DMS53 treated with DMSO at 0.1 percent for 48 hours (cell line): Measurements from ENCODE around the gene C19orf81.
"Not testable (repeated sequence)": the region's sequence is repeated elsewhere in the genome, so short reads cannot be mapped to it uniquely, and the experiment has no call there.

Source experiments
- DNase-seq: peaks from one replicate; lab custom pipeline; 2025; ENCODE audit not compliant: unreplicated experiment; lab: John Stamatoyannopoulos, UW

C19orf81 gene

DNA sequence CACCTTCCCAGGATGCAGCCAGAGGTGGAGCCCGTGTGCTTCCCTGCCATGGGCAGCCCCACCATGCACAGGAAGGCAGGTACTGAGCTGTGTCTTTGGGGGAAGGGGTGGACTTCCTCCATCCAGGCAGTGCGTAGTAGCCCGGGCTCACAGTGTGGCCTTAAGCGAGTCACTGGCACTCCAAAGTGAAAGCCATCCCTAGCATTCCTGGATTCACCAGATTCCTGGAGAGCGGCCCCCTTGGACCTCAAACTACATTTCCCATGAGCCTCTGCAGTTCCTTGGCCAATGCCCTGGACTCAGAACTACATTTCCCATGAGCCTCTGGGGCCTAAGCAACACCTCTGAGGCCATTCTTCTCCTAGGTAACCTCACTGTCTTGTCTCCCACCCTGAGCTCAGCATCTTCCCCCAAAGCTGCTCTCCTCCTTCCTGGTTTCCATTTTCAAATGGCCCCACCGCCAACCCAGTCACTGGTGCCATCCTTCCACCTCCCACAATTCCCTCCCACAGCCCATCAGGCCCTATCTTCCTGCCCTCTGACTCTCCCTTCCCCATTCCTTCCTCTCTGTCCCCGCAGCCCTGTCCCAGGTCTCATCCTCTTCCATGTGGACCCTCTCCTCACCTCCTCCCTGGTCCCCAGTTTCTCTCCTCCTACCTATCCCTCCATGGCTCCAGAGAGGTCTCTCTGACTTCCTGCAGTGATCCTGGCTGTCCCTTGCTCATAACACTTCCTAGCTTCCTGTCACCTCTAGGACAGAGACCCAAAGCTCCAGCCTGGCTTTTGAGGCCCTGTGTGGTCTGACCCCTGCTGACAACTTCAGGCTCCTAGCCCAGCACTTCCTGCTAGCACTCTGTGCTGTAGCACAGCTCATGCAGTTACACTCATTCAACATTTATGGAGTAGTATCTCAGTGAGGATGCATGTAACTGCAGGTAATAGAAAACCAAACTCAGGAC lies at the start of gene C19orf81:
Gene C19orf81 (plus strand): TSS at position 13 of the 959 bp plus-strand sequence. CDS start 0 bp downstream, at position 13.
- DNase-seq, result no peak

DNA sequence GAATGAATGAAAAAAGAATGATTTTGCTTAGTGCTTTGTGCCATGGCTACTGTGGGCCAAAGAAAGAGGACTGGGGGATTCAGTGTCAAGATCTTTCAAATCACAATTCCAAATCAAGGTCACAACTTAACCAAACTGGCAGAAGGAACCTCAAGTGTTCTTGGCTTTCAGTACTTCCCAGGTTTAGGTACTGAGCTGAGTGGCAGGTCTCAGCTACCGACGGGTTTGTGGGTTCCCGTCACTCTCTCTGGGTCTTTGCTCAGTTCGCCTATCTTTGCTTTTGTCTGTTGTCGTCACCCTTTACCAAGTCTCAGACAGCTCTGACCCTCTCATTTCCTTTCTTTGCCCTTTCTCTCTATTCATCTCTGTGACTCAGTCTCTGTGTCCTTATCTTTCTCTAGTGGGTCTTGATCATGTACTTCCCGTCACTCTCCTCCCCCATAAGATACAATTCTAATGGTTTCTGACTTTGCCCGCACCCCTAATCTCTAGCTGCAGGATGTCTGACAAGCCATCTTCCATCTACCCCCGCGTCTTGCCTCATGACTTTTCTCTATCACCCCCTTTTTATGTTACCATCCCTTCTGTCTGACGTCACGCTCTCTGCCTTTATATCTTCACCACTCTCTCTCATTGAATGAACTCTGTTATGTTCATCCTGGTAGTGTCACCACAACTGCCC lies 47.7 kb upstream of the C19orf81 start:
- DNase-seq, result no peak

DNA sequence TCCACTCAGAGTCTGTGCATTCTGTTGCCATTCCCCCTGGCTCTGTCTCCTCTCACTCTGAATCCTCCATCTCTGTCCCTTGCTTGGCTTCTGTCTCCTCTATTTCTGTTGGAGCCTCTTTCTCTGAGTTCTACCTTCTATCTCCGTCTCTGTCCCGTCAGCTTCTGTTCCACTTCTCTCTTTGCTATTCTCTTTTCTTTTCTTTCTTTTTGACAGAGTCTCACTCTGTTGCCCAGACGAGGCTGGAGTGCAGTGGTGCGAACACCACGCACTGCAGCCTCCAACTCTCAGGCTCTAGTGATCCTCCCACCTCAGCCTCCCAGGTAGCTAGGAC lies 47.2 kb upstream of the C19orf81 start:
- no peak for DNase-seq

DNA sequence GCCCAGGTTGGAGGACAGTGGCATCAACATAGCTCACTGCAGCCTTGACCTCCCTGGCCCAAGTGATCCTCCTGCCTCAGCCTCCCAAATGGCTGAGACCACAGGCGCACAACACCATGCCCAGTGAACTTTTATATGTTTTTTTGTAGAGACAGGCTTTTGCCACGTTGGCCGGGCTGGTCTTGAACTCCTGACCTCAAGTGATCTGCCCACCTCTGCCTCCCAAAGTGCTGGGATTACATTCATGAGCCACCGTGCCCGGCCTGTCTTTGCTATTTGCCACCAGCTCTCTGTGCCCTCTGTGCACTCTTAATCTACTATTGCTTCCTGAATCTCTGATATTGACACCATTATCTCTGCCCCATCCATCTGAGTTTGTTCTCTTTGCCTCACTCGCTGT lies 46.7 kb upstream of the C19orf81 start:
- DNase-seq, result no peak

DNA sequence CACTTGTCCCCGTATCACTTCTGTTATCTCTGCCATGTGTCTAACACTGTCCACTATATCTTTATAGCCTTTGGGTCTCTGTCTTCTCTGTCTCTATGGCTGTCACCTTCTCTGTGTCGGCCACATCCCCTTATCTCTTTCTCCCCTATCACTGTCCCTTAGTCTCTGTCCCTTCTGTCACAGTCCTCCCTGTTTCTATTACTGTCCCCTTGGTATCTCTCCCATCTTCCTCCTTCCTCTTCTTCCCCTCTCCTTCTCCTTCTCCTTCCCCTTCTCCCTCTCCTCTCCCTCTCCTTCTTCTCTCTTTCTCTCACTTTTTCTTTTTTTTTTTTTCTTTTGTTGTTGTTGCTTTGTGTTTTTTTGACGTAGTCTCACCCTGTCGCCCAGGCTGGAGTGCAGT lies 46.3 kb upstream of the C19orf81 start:
- DNase-seq, result no peak

DNA sequence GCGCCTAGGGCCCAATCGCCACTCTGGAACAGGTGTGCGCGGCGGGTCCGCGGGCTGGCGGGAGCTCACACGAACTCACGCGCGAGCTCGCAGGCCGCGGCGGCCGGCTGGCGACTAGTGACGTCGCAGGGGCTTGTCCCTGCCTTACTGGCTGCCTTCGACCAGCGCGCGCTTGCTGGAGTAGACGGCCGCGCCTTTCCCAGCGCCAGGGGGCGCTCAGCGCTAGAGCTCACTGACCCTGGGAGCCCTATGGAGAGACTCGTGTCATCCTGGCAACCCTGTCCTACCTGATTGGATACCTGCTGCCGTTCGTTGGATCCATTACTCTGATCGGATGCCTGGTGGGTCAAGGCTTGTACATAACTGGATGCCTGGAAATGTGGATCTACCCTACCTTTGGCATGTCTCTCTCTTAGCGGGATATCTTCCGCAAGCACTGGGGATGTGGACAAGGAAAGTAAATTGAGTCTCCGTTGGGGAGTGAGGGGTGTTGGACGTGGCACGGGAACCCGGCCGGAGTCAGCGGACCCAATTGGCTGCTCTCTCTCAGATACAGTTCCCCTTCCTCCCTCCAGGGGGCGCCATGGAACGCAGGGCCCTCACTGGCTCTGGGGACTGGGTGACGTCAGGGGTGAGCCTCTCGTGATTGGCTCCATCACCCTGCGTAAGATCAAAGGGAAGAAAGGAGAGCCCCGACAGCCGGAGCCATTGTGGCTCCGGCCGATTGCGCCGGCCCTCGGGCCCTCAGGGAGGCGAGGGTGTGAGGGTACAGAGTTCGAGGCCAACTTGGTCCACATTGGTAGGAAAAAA lies 44.8 kb upstream of the C19orf81 start:
- not testable (repeated sequence) for DNase-seq

DNA sequence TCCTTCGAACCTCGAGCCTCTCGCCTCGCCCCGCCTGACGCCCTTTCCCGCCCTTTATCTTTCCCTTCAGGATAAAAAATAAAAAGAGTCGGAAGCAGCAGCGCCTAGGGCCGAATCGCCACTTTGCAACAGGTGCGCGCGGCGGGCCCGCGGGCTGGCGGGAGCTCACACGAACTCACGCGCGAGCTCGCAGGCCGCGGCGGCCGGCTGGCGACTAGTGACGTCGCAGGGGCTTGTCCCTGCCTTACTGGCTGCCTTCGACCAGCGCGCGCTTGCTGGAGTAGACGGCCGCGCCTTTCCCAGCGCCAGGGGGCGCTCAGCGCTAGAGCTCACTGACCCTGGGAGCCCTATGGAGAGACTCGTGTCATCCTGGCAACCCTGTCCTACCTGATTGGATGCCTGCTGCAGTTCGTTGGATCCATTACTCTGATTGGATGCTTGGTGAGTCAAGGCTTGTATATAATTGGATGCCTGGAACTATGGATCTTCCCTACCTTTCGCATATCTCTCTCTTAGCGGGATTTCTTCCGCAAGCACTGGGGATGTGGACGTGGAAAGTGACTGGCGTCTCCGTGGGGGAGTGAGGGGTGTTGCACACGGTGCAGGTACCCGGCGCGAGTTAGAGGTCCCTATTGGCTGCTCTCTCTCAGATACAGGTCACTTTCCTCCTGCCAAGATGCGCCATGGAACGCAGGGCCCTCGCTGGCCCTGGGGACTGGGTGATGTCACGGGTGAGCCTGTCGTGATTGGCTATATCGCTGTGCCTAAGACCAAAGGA lies 43.0 kb upstream of the C19orf81 start:
- not testable (repeated sequence) for DNase-seq

DNA sequence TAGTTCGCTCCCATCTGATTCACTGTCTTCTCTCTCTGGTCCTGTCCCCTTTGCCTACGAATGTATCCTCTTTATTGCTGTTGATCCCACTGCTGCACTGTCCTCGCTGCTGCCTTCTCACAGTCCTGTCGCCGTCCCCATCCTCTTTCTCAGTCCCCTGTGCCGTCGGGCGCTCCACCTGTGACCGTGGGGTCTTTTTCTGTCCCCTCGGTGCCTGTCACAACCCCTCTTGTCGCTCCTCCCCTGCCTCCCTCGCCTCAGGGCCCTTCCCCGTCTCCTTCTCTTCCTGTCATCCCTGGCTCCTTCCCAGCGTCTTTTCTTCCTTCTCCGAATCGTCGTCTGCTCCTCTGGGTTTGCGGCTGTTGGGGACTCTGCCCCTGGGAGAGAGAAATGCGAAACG lies 41.9 kb upstream of the C19orf81 start:
- DNase-seq, result no peak

DNA sequence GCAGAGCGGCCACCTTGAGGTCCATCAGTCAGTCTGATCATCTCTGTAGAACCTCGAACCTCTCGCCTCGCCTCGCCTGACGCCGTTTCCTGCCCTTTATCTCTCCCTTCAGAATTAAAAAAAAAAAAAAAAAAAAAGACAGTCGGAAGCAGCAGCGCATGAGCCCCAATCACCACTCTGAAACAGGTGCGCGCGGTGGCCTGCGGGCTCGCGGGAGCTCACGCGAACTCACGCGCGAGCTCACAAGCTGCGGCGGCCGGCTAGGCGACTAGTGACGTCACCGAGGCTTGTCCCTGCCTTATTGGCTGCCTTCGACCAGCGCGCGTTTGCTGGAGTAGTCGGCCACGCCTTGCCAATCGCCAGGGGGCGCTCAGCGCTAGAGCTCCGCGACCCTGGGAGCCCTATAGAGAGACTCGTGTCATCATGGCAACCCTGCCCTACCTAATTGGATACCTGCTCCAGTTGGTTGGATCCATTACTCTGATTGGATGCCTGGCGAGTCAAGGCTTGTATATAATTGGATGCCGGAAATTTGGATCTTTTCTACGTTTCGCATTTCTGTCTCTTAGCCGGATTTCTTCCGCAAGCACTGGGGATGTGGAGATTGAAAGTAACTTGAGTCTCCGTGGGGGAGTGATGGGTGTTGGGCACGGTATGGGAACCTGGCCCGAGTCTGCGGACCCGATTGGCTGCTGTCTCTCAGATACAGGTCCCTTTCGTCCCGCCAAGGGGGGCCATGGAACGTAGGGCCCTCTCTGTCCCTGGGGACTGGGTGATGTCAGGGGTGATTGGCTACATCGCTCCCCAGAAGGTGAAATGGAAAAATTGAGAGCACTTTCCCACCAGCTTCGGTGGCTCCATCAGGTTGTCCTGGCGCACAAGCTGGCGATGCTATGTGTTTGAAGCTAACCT lies 41.1 kb upstream of the C19orf81 start:
- DNase-seq, result no peak

DNA sequence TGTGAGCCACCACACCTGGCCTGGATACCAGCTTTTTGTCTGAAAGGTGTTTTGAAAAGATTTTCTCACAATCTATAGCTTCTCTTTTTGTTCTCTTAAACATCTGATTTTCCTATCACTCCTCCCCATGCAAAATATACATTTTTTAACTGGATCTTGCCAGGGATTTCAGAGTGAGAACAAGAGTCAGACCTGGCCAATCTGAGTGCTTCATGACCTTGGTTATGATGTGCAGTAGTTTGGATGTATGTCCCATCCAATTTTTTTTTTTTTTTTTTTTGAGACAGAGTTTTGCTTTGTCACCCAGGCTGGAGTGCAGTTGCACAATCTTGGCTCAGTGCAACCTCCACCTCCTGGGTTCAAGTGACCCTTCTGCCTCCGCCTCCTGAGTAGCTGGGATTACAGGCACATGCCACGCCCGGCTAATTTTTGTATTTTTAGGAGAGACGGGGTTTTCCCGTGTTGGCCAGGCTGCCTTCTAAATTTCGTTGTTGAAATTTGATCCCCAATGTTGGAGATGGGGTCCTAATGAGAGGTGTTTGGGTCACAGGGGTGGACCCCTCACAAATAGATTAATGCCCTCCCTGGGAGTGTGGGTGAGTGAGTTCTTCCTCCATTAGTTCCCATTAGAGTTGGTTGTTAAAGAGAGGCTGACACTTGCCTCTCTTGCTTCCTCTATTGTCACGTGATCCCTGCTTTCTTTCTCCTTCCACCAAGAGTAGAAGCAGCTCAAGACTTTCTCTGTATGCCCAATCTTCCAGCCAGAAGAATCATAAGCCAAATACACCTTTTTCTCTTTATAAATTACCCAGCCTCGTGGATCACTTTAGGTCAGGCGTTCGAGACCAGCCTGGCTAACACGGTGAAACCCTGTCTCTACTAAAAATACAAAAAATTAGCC lies 36.5 kb upstream of the C19orf81 start:
- DNase-seq, result not testable (repeated sequence)

DNA sequence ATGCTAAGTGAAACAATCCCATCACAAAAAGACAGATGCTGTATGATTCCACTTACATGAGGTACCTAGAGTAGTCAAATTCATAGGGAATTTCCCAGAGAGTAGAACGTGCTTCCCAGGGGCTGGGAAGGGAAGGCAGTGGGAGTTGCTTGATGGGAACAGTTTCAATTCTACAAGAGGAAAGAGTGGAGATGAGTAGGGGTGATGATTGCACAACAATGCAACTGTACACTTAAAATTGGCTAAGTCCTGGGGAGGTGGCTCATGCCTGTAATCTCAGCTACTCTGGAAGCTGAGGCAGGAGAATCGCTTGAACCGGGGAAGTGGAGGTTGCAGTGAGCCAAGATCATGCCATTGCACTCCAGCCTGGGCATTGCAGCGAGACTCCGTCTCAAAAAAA lies 30.9 kb upstream of the C19orf81 start:
- not testable (repeated sequence) for DNase-seq

DNA sequence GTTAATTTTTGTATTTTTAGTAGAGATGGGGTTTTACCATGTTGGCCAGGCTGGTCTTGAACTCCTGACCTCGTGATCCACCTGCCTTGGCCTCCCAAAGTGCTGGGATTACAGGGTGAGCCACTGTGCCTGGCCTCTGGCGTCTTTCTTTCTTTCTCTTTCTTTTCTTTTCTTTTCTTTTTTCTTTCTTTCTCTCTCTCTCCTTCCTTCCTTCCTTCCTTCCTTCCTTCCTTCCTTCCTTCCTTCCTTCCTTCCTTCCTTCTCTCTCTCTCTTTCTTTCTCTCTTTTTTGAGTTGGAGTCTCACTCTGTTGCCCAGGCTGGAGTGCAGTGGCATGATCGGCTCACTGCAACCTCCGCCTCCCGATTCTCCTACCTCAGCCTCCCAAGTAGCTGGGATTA lies 30.1 kb upstream of the C19orf81 start:
- not testable (repeated sequence) for DNase-seq

DNA sequence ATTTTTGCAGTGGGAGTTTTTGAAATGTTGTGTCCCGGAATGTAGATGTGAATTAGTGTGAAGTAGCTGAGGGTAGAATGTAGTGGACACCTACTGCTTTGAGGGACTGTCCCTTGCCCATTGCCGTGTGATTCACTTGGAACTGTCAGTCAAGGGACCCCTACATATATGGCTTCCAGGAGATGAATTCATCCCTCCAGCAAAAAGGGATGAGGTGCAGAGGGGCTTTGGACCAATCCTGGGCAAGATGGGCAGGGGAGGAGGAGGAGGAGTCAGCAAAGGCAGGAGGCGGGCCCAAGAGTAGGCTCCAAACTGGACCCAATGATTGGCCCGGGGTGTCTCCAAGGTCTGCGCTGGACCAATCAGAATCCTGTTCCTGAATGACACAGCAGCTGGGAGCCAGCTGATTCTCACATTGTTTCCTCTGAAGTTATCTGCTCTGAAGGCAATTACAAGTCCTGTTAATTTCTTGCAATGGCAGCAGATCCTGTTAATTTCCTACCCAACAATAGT lies 28.8 kb upstream of the C19orf81 start:
- DNase-seq, result not testable (repeated sequence)

DNA sequence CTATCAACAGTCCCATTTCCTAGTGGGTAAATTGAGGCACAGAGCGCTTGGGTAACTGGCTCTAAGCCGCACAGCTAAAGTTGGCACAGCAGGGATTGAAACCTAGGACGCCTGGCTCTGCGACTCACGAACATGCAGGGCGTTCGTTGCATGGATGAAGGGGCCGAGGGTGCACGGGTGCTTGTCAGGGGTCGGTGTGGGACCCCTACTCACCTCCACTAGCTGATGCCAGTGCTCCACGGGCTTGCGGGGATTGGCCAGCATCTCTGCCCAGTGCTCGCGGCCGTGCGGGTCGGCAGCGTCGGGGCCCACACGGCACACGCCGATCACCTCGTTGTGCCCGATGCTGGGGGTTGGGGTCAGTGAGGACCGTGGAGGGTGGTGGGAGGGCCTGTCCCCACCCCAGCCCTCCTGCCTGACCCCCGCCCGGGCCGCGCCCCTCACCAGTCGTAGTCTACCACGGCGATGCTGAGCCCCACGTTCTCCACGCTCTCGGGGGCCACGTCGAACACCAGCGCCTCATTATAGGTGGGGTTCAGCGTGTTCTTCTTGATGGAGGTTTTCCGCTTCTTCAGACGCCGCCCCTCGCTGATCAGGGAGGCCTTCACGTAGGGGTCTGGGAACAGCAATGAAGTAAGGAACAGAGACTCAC lies 24.2 kb upstream of the C19orf81 start:
- no peak for DNase-seq

DNA sequence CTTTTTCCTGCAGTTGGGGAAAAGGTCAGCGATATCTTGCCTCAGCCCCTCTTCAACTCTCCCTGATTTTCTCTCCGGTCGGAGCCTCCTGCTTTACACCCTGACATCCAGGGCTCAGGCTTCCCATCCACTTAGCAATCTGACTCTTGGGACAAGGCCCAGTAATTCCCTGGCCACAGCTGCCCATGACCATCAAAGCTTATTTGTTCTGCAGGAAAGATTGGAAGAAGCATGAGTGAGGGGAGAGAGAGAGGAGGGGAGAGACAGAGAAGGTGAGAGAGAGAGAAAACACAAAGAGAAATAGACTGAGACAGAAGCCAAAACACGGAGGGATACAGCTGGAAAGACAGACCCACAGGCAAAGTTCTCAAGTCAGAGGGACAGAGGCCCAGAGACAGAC lies 23.2 kb upstream of the C19orf81 start:
- no peak for DNase-seq

DNA sequence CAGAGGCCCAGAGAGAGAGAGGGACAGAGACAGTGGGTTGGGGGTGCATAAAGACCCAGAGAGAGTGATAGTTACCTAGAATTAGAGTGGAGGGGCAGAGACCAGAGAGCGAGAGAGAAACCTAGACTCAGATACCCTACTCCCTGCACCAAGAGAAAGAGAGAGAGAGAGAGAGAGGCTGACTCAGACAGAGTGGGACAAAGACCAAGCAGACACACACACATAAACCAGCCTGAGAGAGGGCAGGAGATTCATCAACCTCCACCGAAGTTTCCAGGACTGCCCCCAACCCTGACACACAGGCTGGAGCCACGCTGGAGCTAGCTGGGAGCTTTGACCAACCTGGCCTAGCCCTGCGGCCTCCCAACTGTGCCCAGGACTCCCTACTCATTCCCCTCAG lies 22.4 kb upstream of the C19orf81 start:
- no peak for DNase-seq

DNA sequence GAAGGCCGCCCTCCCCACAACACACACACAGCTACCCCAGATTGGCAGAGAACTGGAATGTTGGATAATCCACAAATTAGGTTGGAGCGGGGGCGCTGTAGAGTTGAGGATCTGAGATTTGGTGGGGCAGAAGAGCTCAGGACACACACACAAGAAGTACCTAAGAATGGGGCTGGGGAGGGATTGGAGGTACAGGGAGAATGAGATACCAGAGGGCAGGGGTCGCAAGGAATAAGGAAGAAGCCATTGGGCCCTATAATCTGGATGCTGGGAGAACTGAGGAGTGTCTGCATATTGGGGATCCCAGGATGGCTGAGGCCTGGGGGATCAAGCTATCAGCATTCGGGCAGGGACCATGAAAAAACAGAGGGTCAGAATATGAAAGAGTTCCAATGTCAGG lies 21.1 kb upstream of the C19orf81 start:
- DNase-seq, result no peak

DNA sequence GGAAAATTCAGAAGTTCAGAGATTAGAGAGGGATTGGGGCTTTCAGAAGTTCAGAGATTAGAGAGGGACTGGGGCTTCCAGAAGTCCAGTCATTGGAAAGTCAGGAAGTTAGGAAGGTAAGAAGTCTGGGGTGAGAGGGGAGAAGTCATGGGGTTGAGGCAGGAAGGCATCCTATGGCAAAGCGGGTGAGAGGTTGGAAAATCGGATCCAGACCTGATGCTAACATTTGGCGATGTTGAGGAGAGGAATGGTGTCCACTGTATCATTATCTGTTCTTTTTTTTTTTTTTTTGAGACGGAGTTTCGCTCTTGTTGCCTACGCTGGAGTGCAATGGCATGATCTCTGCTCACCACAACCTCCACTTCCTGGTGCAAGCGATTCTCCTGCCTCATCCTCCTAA lies 20.7 kb upstream of the C19orf81 start:
- DNase-seq, result no peak
